Choroid plexus epithelial cell (primary cell): Measurements from ENCODE around the gene TREH.
"Not testable (repeated sequence)": the region's sequence is repeated elsewhere in the genome, so short reads cannot be mapped to it uniquely, and the experiment has no call there.

ENCODE experiments used
- DNase-seq: peaks from one replicate; pipeline ENCODE4 v3.0.0-alpha.2; 2010; ENCODE audit warnings: low read depth
- H3K4me3 ChIP-seq: 2 replicates; pipeline ENCODE4 v1.5.1; 2011; ENCODE audit warnings: low read depth, mild to moderate bottlenecking, control low read depth, low read length, moderate library complexity
- TF ChIP-seq, protein P1 (sequence below): conservative IDR thresholded peaks from 2 replicates; pipeline ENCODE4 v1.5.1; 2011; ENCODE audit warnings: low read depth, mild to moderate bottlenecking, control low read depth, inconsistent platforms, low read length, moderate library complexity

TREH gene

DNA sequence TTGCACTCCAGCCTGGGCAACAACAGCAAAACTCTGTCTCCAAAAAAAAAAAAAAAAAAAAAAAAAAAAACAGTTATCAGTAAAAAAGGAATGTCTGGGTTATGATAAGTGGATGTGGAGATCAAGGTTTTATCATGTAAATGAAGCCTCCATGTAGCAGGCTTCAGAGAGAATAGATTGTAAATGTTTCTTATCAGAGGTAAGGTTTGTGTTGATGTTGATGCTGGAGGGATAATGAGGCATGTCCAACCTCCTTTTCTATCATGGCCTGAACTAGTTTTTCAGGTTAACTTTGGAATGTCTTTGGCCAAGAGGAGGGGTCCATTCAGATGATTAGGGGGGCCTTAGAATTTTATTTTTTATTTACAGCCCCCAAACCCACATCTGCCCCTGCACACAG, 35.4 kb upstream of the TREH start:
- no peak for DNase-seq
- TF ChIP-seq, protein P1, sequence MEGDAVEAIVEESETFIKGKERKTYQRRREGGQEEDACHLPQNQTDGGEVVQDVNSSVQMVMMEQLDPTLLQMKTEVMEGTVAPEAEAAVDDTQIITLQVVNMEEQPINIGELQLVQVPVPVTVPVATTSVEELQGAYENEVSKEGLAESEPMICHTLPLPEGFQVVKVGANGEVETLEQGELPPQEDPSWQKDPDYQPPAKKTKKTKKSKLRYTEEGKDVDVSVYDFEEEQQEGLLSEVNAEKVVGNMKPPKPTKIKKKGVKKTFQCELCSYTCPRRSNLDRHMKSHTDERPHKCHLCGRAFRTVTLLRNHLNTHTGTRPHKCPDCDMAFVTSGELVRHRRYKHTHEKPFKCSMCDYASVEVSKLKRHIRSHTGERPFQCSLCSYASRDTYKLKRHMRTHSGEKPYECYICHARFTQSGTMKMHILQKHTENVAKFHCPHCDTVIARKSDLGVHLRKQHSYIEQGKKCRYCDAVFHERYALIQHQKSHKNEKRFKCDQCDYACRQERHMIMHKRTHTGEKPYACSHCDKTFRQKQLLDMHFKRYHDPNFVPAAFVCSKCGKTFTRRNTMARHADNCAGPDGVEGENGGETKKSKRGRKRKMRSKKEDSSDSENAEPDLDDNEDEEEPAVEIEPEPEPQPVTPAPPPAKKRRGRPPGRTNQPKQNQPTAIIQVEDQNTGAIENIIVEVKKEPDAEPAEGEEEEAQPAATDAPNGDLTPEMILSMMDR, result no peak

DNA sequence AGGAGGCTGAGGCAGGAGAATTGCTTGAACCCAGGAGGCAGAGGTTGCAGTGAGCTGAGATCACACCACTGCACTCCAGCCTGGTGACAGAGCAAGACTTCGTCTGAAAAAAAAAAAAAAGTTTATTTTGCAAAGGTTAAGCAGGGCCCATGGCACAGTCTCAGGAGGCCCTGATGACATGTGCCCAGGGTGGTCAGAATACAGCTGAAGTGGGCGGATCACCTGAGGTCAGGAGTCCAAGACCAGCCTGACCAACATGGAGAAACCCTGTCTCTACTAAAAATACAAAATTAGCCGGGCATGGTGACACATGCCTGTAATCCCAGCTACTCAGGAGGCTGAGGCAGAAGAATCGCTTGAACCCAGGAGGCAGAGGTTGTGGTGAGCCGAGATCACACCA, 35.0 kb upstream of the TREH start:
- not testable (repeated sequence) for H3K4me3 ChIP-seq, DNase-seq

More for the DNA sequence above, 35.4 kb upstream of the TREH start:
- H3K4me3 ChIP-seq, result no peak overlapping the region

DNA sequence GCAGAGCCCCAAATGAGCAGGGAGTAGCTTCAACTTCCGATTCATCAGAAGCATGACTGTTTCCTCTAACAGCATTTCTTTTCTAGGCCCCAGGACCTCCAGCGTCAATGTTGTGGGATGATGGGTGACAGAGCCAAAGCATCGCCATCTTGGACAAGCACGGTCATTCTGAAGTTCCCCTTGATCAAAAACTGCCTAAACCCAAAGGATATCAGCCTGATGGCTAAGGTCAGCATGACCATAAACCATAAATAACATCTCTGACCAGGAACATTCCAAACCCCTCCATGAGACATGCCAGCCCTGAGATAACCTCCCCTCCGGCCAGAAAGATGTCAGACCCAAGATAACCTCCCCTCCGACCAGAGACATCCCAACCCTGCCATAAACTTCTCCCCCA, 28.8 kb upstream of the TREH start:
- no peak for DNase-seq
- no peak overlapping the region for H3K4me3 ChIP-seq
- TF ChIP-seq, protein P1, result no peak

DNA sequence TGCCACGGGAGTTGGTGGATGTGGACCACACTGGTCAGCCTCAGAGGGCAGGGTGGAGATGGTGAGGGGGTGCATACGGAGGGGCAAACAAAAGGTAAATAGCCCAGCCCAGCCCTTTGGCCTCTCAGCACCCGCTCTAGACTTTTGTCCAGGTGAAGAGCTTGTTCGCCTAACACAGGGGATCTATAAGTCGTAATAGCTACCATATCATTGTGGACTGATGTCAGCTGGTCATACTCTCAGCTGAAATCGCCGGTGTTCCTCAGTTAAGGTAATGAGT, 27.0 kb upstream of the TREH start:
- no peak overlapping the region for H3K4me3 ChIP-seq
- TF ChIP-seq, protein P1, result no peak

DNA sequence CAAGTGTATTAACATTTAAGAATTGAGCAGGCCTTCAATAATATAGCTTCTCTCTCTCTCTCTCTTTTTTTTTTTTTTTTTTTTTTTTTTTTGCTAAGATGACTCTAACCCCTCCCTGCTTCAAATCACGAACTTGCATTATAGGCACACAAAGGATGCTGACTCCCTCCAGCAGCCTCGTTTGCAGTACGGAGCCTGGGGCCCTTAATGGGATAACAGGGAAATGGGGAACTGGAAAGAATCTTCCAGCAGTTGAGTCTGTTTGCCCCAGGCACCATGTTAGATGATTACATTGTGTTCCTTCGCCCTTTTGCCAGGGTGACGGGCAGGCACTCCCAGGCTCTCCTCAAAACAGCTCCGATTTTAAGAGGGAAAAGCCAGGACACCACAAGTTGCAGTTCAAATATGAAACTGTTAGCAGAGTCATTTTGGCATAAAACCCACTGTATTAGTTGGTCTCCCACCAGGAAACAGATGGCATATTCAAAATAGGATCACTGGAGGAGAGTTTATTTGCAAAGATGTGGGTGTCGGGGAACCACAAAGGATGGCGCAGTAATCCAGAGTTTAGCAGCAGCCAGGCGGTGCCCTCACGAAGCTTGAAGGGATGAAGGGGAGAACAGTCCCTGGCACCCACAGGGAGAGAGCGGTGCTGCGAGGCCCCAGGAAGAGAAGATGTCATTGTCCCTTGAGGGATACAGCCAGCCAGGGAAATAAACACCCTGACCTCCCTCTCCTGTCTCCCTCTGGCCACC, 26.5 kb upstream of the TREH start:
- DNase-seq, result no peak
- no peak overlapping the region for H3K4me3 ChIP-seq
- TF ChIP-seq, protein P1, result no peak

More for the DNA sequence above, 27.0 kb upstream of the TREH start:
- DNase-seq, result no peak

DNA sequence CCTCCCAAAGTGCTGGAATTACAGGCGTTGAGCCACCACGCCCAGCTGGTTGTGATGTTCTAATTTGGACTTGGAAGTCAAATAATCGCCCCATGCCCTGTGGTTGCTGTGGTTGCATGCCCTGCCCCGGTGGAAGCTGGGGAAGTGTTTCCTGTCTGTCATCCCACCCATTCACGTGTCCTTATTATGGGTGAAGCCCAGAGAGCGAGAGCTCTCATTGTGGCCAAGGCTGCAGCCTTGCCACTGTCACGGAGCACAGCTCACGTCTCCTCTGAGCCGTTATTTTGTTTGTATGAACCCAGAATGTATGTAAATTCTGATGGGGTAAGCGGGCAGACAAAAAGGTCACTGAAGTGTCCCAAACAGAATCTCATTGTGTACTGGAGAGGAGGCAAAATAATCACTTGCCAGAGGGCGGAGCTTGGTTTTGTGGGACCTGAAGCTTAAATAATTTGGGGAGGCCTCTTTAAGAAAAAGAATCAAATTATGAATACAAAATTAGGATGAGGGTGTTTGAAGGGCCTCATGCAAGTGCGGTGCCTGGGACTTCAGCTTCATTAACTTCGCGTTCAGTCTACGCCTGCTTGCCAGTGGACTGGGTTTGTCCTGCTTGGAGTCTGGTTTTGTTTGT, 25.8 kb upstream of the TREH start:
- no peak overlapping the region for H3K4me3 ChIP-seq
- no peak for DNase-seq

DNA sequence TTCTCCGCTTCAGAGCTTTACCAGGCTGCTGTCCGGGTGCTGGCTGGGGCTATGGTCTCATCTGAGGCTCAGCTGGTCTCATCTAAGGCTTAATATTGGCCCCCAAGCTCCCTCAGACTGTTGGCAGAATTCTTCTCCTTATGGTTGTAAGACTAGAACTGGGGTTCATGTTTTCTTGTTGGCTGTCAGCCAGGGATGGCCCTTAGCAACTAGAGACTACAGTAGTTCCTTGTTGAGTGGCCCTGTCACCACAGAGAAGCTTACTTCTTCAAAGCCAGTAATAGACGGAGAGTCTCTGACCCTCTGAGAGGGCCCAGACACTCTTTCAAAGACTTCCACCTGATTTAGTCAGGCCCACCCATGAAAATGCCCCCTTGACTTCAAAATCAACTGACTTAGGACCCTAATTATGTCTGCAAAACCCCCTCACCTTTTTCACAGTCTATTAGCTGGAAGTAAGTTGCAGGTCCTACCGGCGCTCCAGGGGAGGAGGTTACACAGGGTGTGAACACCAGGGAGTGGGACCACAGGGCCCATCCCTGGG, 24.2 kb upstream of the TREH start:
- no peak for DNase-seq
- H3K4me3 ChIP-seq, result no peak overlapping the region
- TF ChIP-seq, protein P1, result no peak

More for the DNA sequence above, 25.8 kb upstream of the TREH start:
- TF ChIP-seq, protein P1, result no peak
